ENCODE data around the gene SOD3. TPM values are rescaled to one million over a fixed set of nuclear protein-coding genes. Genes with fewer than 3 reads are reported as not detected.

Gene SOD3
- total and polyA plus RNA-seq, 2 of the 4 experiments (the other 2 are of a cell fraction) = 0.36 to 5.8 TPM

- ATAC-seq (ENCODE audit: low read depth) (no peak), DNase-seq (no peak)
- no peaks in the 10 kb centered on the region for H3K36me3 ChIP-seq (ENCODE audit: control insufficient read depth, insufficient read depth, low read length)
- H2BK20ac ChIP-seq (ENCODE audit: low read depth, low read length) = no peak overlapping the region
- no peak overlapping the region for H3K4me3 ChIP-seq (ENCODE audit: insufficient read depth, low read depth, low read length)
- POLR2A ChIA-PET (ENCODE audit: unreplicated experiment) = no interaction called here
- WGBS, 2 experiments (ENCODE audit: extremely low coverage in 2 of 2, insufficient read length in 1 of 2) = no CpG with 5 or more reads among the region's 4 CpGs
- no peak overlapping the region for H2BK120ac ChIP-seq (ENCODE audit: low read depth, low read length)
- H3K18ac ChIP-seq (ENCODE audit: low read depth, low read length) = no peak overlapping the region
- H4K5ac ChIP-seq (ENCODE audit: low read depth, low read length) = no peak overlapping the region
- H3K23ac ChIP-seq (ENCODE audit: low read depth, low read length) = no peak overlapping the region
- no peaks in the 10 kb centered on the region for H3K9me3 ChIP-seq (ENCODE audit: control insufficient read depth, insufficient read depth, low read length)
- no peaks in the 10 kb centered on the region for H4K20me1 ChIP-seq (ENCODE audit: insufficient read depth, low read length)
- H3K9me1 ChIP-seq (ENCODE audit: insufficient read depth, low read length) = peaks cover 8% of the 10 kb centered on the region
- no peak overlapping the region for H4K91ac ChIP-seq (ENCODE audit: insufficient read depth, low read depth, low read length)
- H3K4me2 ChIP-seq (ENCODE audit: low read depth, low read length) = no peak overlapping the region
- H3K4ac ChIP-seq (ENCODE audit: low read depth, low read length) = no peak overlapping the region
- H3K56ac ChIP-seq (ENCODE audit: extremely low read depth, insufficient read depth, low read length) = no peak overlapping the region
- no peak overlapping the region for H2BK5ac ChIP-seq (ENCODE audit: low read depth, low read length, poor library complexity, severe bottlenecking)
- intact Hi-C loops (cut with micrococcal nuclease) (loop anchor here (10.0 kb wide), 1 partner anchor 318 kb away; no protein-coding TSS in a partner anchor), dilution Hi-C loops (cut with HindIII; ENCODE audit: low sequenced_read_pairs, unreplicated experiment) (no loop called here), in situ Hi-C loops (cut with MboI; ENCODE audit: low sequenced_read_pairs) (no loop called here)
- H3K79me1 ChIP-seq (ENCODE audit: low read depth in 1 of 2, low read length in 2 of 2) = no peaks in the 10 kb centered on the region
- H2AK9ac ChIP-seq (replicated peaks; ENCODE audit: low read depth, low read length, poor library complexity) = no peak overlapping the region
- peaks cover 9% of the 10 kb centered on the region for H3K4me1 ChIP-seq (ENCODE audit: control insufficient read depth, insufficient read depth, low read length)
- no peak overlapping the region for H4K8ac ChIP-seq (ENCODE audit: low read depth in 2 of 2, low read length in 2 of 2)
- CTCF ChIA-PET = interaction anchor here (0.6 to 2.0 kb wide), 6 partner anchors 10 to 32 kb away, joined by 3 to 8 read pairs (median 4); no protein-coding TSS in a partner anchor
- H3K9ac ChIP-seq (ENCODE audit: low read depth, low read length) = no peak overlapping the region
- H2AK5ac ChIP-seq (ENCODE audit: low read depth, low read length) = no peak overlapping the region
- H2AFZ ChIP-seq (replicated peaks; ENCODE audit: low read length, poor library complexity) = no peak overlapping the region
- TF ChIP-seq RFX5 (IDR thresholded peaks at IDR 0.05; ENCODE audit: low read depth, low read length) (no peak), MXI1 (IDR thresholded peaks at IDR 0.05; ENCODE audit: borderline replicate concordance, low read depth, low read length) (no peak), SMC3 (IDR thresholded peaks at IDR 0.05; ENCODE audit: low read depth, low read length) (no peak), CTCF (conservative IDR thresholded peaks at IDR 0.05; ENCODE audit: low read depth, low read length) (no peak), POLR2A (IDR thresholded peaks at IDR 0.05; ENCODE audit: low read depth, low read length) (no peak), RCOR1 (IDR thresholded peaks at IDR 0.05; ENCODE audit: insufficient replicate concordance, low read length) (no peak), BHLHE40 (IDR thresholded peaks at IDR 0.05; ENCODE audit: low read depth, low read length) (no peak), NFE2L2 (IDR thresholded peaks at IDR 0.05; ENCODE audit: low read depth, low read length) (no peak), RAD21 (IDR thresholded peaks at IDR 0.05; ENCODE audit: low read length) (no peak), MAZ (IDR thresholded peaks at IDR 0.05; ENCODE audit: borderline replicate concordance, low read depth, low read length) (no peak), CHD1 (IDR thresholded peaks at IDR 0.05; ENCODE audit: low read depth, low read length) (no peak), CEBPB (IDR thresholded peaks at IDR 0.05; ENCODE audit: low read depth, low read length) (no peak), FOS (IDR thresholded peaks at IDR 0.05; ENCODE audit: low read depth, low read length) (no peak), MAFK (IDR thresholded peaks at IDR 0.05; ENCODE audit: low read depth, low read length) (no peak)
- TF ChIP-seq, protein P1, sequence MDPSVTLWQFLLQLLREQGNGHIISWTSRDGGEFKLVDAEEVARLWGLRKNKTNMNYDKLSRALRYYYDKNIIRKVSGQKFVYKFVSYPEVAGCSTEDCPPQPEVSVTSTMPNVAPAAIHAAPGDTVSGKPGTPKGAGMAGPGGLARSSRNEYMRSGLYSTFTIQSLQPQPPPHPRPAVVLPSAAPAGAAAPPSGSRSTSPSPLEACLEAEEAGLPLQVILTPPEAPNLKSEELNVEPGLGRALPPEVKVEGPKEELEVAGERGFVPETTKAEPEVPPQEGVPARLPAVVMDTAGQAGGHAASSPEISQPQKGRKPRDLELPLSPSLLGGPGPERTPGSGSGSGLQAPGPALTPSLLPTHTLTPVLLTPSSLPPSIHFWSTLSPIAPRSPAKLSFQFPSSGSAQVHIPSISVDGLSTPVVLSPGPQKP (IDR thresholded peaks at IDR 0.05; ENCODE audit: borderline replicate concordance, low read depth, low read length) = no peak
- TF ChIP-seq, protein P2, sequence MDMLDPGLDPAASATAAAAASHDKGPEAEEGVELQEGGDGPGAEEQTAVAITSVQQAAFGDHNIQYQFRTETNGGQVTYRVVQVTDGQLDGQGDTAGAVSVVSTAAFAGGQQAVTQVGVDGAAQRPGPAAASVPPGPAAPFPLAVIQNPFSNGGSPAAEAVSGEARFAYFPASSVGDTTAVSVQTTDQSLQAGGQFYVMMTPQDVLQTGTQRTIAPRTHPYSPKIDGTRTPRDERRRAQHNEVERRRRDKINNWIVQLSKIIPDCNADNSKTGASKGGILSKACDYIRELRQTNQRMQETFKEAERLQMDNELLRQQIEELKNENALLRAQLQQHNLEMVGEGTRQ (IDR thresholded peaks at IDR 0.05; ENCODE audit: low read depth, low read length) = no peak
- H3K14ac ChIP-seq (replicated peaks; ENCODE audit: low read depth, low read length) = no peak overlapping the region
- no TSS peak for BruUV-seq (replicated peaks)
- H3K27me3 ChIP-seq (ENCODE audit: control insufficient read depth, insufficient read depth, low read length) = no peaks in the 10 kb centered on the region
- H2BK15ac ChIP-seq (ENCODE audit: low read depth, low read length) = no peak overlapping the region
- no peak overlapping the region for H3K27ac ChIP-seq (ENCODE audit: insufficient read depth, low read length)
These were observed 2.8 kb upstream of the SOD3 start for GRCh38 chr4:24792552-24792951.
